ENCODE measurements around the gene PATJ.
A peak's percentile ranks its signal among the peaks of the same experiment; 100 is the strongest.

The PATJ gene

GRCh38 chr1:62006690-62007089, 264.4 kb downstream of the PATJ start (continued):
- TF ChIP-seq, protein P1, sequence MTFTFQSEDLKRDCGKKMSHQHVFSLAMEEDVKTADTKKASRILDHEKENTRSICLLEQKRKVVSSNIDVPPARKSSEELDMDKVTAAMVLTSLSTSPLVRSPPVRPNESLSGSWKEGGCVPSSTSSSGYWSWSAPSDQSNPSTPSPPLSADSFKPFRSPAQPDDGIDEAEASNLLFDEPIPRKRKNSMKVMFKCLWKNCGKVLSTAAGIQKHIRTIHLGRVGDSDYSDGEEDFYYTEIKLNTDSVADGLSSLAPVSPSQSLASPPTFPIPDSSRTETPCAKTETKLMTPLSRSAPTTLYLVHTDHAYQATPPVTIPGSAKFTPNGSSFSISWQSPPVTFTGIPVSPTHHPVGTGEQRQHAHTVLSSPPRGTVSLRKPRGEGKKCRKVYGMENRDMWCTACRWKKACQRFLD (tag by site-specific recombination; IDR thresholded peaks at IDR 0.05): no peak

- no peak overlapping the region for H3K4me3 ChIP-seq (ENCODE audit: low read depth, low read length)
- no peaks in the 10 kb centered on the region for H3K9me3 ChIP-seq (ENCODE audit: control insufficient read depth, insufficient read depth, low read depth, low read length)
- H3K36me3 ChIP-seq (ENCODE audit: control insufficient read depth in 2 of 2, insufficient read depth in 1 of 2, low read length in 2 of 2): no peaks in the 10 kb centered on the region; a peak in 1 of 3 replicates
- ChIA-PET CTCF (no interaction called here), POLR2A (no interaction called here)
- H3K27ac ChIP-seq (ENCODE audit: extremely low read depth, low read depth, low read length): no peak overlapping the region
- no peaks in the 10 kb centered on the region for H3K4me1 ChIP-seq (ENCODE audit: control insufficient read depth, insufficient read depth, low read length)
- TF ChIP-seq ZNF830 (tag by site-specific recombination; IDR thresholded peaks at IDR 0.05; ENCODE audit: low read depth) (no peak), PRDM1 (tag by site-specific recombination; IDR thresholded peaks at IDR 0.05) (peak; percentile 45; the same call in 1 of the 2 replicates)
Observed at GRCh38 chr1:62011006-62011405, 268.7 kb downstream of the PATJ start.

GRCh38 chr1:62012095-62012494, 269.8 kb downstream of the PATJ start:
- ChIA-PET POLR2A (no interaction called here), CTCF (interaction anchor here (0.6 kb wide), 1 partner anchor 170 kb away, joined by 3 read pairs; no protein-coding TSS in a partner anchor)
- Histone ChIP-seq H3K4me1 (ENCODE audit: control insufficient read depth, insufficient read depth, low read length) (no peaks in the 10 kb centered on the region), H3K4me3 (ENCODE audit: low read depth, low read length) (no peak overlapping the region), H3K36me3 (ENCODE audit: control insufficient read depth in 2 of 2, insufficient read depth in 1 of 2, low read length in 2 of 2) (no peaks in the 10 kb centered on the region; a peak in 1 of 3 replicates), H3K9me3 (ENCODE audit: control insufficient read depth, insufficient read depth, low read depth, low read length) (no peaks in the 10 kb centered on the region), H3K27ac (ENCODE audit: extremely low read depth, low read depth, low read length) (no peak overlapping the region)
- no peak for TF ChIP-seq ZBTB21 (tag by site-specific recombination; IDR thresholded peaks at IDR 0.05)
- TF ChIP-seq, protein P2, sequence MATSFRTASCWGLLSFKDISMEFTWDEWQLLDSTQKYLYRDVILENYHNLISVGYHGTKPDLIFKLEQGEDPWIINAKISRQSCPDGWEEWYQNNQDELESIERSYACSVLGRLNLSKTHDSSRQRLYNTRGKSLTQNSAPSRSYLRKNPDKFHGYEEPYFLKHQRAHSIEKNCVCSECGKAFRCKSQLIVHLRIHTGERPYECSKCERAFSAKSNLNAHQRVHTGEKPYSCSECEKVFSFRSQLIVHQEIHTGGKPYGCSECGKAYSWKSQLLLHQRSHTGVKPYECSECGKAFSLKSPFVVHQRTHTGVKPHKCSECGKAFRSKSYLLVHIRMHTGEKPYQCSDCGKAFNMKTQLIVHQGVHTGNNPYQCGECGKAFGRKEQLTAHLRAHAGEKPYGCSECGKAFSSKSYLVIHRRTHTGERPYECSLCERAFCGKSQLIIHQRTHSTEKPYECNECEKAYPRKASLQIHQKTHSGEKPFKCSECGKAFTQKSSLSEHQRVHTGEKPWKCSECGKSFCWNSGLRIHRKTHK (tag by site-specific recombination; IDR thresholded peaks at IDR 0.05): no peak
- TF ChIP-seq ZNF10 (tag by site-specific recombination; IDR thresholded peaks at IDR 0.05): no peak
- no peak for TF ChIP-seq ZNF148 (tag by site-specific recombination; IDR thresholded peaks at IDR 0.05; ENCODE audit: borderline replicate concordance)
- TF ChIP-seq, protein P3, sequence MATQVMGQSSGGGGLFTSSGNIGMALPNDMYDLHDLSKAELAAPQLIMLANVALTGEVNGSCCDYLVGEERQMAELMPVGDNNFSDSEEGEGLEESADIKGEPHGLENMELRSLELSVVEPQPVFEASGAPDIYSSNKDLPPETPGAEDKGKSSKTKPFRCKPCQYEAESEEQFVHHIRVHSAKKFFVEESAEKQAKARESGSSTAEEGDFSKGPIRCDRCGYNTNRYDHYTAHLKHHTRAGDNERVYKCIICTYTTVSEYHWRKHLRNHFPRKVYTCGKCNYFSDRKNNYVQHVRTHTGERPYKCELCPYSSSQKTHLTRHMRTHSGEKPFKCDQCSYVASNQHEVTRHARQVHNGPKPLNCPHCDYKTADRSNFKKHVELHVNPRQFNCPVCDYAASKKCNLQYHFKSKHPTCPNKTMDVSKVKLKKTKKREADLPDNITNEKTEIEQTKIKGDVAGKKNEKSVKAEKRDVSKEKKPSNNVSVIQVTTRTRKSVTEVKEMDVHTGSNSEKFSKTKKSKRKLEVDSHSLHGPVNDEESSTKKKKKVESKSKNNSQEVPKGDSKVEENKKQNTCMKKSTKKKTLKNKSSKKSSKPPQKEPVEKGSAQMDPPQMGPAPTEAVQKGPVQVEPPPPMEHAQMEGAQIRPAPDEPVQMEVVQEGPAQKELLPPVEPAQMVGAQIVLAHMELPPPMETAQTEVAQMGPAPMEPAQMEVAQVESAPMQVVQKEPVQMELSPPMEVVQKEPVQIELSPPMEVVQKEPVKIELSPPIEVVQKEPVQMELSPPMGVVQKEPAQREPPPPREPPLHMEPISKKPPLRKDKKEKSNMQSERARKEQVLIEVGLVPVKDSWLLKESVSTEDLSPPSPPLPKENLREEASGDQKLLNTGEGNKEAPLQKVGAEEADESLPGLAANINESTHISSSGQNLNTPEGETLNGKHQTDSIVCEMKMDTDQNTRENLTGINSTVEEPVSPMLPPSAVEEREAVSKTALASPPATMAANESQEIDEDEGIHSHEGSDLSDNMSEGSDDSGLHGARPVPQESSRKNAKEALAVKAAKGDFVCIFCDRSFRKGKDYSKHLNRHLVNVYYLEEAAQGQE (tag by site-specific recombination; IDR thresholded peaks at IDR 0.05): no peak

DNA sequence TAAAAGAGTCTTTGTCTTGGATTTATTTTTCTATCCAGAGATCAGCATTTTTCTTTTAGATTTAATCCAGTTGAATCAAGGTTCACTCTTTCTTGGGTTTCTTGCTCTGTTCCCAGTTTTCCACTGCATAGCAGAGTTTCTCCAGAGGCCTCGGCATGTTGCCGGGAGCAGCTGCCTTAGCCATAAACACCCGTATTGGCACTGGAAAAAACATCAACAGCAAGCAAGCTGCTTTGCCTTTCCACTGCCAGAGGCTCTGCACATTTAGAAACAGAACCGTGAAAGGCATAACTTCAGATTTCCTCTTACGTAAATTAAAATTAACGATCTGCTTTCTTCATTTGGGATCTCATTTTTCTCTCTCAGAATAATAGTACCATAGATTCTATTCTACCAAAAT, 270.6 kb downstream of the PATJ start:
- POLR2A ChIA-PET: no interaction called here
- Histone ChIP-seq H3K4me3 (ENCODE audit: low read depth, low read length) (no peak overlapping the region), H3K4me1 (ENCODE audit: control insufficient read depth, insufficient read depth, low read length) (no peaks in the 10 kb centered on the region), H3K9me3 (ENCODE audit: control insufficient read depth, insufficient read depth, low read depth, low read length) (no peaks in the 10 kb centered on the region), H3K36me3 (ENCODE audit: control insufficient read depth in 2 of 2, insufficient read depth in 1 of 2, low read length in 2 of 2) (no peaks in the 10 kb centered on the region; a peak in 1 of 3 replicates), H3K27ac (ENCODE audit: extremely low read depth, low read depth, low read length) (no peak overlapping the region)
- TF ChIP-seq ZNF148 (tag by site-specific recombination; IDR thresholded peaks at IDR 0.05; ENCODE audit: borderline replicate concordance): no peak
- no peak for TF ChIP-seq KLF16 (tag by site-specific recombination; IDR thresholded peaks at IDR 0.05)
- TF ChIP-seq ZNF2 (tag by site-specific recombination; IDR thresholded peaks at IDR 0.05): no peak
- TF ChIP-seq ZNF48 (tag by site-specific recombination; IDR thresholded peaks at IDR 0.05): no peak
- CTCF ChIA-PET: interaction anchor here (0.6 kb wide), 1 partner anchor 170 kb away, joined by 3 read pairs; no protein-coding TSS in a partner anchor
